Measurements from ENCODE around the gene DAZAP2. TPM values are rescaled to one million over a fixed set of nuclear protein-coding genes. Genes with fewer than 3 reads are reported as not detected.
"Not testable (repeated sequence)": the region's sequence is repeated elsewhere in the genome, so short reads cannot be mapped to it uniquely, and the experiment has no call there.

The DAZAP2 gene
- total RNA-seq, 1 donor: 139 TPM

DNA sequence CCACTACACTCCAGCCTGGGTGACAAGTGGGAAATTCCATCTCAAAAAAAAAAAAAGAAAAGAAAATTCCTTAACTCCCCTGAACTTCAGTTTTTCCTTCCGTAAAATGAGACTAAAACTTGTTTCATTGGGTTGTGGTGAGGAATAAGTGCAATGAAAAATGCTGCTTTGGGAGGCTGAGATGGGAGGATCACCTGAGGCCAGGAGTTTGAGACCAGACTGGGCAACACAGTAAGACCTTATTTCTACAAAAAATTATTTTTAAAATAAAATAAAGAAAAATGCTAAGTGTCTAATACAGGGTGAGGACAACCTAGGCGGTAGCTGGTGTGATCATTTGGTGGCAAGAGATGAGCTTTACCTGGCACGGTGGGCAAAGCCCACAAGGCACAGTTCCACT is 24.7 kb downstream of the DAZAP2 start:
- no peak for DNase-seq (ENCODE audit: low read depth)
- TF ChIP-seq, protein P1, sequence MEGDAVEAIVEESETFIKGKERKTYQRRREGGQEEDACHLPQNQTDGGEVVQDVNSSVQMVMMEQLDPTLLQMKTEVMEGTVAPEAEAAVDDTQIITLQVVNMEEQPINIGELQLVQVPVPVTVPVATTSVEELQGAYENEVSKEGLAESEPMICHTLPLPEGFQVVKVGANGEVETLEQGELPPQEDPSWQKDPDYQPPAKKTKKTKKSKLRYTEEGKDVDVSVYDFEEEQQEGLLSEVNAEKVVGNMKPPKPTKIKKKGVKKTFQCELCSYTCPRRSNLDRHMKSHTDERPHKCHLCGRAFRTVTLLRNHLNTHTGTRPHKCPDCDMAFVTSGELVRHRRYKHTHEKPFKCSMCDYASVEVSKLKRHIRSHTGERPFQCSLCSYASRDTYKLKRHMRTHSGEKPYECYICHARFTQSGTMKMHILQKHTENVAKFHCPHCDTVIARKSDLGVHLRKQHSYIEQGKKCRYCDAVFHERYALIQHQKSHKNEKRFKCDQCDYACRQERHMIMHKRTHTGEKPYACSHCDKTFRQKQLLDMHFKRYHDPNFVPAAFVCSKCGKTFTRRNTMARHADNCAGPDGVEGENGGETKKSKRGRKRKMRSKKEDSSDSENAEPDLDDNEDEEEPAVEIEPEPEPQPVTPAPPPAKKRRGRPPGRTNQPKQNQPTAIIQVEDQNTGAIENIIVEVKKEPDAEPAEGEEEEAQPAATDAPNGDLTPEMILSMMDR (IDR thresholded peaks at IDR 0.05; ENCODE audit: insufficient read depth, low read depth, low read length): no peak

DNA sequence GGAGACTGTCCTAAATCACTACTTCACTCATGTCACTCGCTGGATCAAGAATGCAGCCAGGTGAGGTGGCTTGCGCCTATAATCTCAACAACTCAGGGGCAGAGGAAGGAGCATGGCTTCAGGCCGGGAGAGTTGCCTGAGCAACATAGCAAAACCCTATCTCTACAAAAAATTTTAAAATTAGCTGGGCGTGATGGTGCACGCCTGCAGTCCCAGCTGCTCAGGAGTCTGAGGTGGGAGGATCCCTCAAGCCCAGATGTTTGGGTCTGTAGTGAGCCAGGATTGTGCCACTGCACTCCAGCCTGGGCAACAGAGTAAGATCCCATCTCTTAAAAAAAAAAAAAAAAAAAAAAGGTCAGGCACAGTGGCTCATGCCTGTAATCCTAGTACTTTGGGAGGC is 25.7 kb downstream of the DAZAP2 start:
- DNase-seq (ENCODE audit: low read depth): no peak
- TF ChIP-seq, protein P1 (IDR thresholded peaks at IDR 0.05; ENCODE audit: insufficient read depth, low read depth, low read length): no peak

More for the DNA sequence above, 24.7 kb downstream of the DAZAP2 start:
- no peak overlapping the region for H3K4me3 ChIP-seq (ENCODE audit: low read depth, low read length)

GRCh38 chr12:51265024-51265423 is 26.4 kb downstream of the DAZAP2 start:
- H3K4me3 ChIP-seq (ENCODE audit: low read depth, low read length): no peak overlapping the region
- DNase-seq (ENCODE audit: low read depth): no peak
- TF ChIP-seq, protein P1 (IDR thresholded peaks at IDR 0.05; ENCODE audit: insufficient read depth, low read depth, low read length): no peak

More for the DNA sequence above, 25.7 kb downstream of the DAZAP2 start:
- no peak overlapping the region for H3K4me3 ChIP-seq (ENCODE audit: low read depth, low read length)

DNA sequence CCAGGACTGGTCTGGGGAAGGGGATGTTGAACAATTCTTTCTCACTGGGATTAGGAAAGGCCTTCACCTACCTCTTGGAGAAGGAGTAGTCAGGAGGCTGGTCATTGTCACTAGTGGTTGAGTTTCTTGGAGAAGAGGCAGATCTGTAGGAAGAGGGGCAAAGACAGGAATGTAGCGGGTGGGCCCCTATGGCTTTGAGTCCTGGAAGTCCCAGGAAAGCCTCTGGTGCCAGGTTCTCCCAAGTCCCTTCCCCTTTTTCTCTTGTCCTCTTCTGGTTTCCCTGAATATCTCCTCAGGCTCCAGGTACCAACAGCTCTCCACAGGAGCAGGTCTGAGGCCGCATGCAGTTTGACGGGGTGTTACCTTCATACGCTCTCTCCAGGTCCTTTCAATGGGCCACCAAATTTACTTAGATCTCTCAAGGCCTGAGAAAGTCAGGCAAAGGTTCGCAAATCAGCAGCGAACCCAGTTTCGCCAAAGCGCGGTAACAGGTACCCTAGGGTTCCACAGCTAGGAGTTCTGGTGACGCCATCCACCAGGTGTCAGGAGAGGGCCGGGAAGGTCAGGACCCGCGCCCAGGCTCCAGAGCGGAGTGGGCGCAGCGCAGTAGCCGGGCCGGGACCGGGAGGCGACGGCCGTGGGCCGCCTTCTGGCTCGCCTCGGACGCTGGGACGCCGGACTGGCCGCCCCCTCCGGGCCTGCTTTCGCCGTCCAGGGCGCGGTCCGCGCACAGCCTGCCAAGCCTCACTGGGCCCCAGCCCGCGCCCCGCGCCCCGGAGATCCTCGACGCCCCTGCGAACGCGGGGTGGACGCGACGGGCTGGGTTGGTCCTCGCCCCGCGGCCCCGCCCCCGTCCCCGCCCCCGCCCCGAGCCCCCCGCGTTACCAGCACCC is 30.8 kb downstream of the DAZAP2 start:
- TF ChIP-seq, protein P1 (IDR thresholded peaks at IDR 0.05; ENCODE audit: insufficient read depth, low read depth, low read length): peak; percentile 17
- peak; percentile 28 for DNase-seq (ENCODE audit: low read depth)
- H3K4me3 ChIP-seq (ENCODE audit: low read depth, low read length): peak overlapping the region; percentile 82

GRCh38 chr12:51270067-51270950 is 31.7 kb downstream of the DAZAP2 start, which contains the start of gene SMAGP:
Gene SMAGP (minus strand): TSS chr12:51270415. CDS start chr12:51269278, 1,137 bp downstream.
- H3K4me3 ChIP-seq (ENCODE audit: low read depth, low read length): peak within 1 kb of the TSS; percentile 82
- DNase-seq (ENCODE audit: low read depth): peak; percentile 44
- TF ChIP-seq, protein P1 (IDR thresholded peaks at IDR 0.05; ENCODE audit: insufficient read depth, low read depth, low read length): no peak

DNA sequence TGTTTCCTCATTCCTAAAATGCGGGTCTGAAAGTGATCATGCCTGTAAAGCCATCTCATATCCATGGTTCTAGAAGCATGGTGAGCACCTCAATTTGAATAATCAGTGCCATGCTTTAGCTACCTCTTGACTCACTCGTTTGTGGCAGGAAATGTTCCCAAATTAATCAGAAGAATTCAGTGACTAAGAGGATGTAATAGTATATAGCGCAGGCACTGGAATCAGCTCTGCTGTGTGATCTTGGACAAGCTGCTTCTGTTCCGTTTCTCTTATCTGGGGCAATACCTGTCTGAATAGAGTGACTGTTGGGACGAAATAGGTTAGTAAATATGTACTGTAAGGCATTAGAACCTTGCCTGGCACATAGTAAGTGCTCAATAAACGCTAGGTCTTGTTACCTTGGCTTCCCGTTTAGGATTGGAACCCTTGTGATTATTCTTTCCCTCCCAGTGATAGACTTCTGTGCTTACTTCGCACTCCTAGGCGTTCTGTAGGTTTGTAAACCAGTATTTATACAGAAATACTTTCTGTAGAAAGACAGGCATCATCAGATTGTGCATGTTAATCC is 32.4 kb downstream of the DAZAP2 start:
- H3K4me3 ChIP-seq (ENCODE audit: low read depth, low read length): peak overlapping the region; percentile 82
- peak; percentile 60 for DNase-seq (ENCODE audit: low read depth)

GRCh38 chr12:51272810-51273209 is 34.2 kb downstream of the DAZAP2 start:
- not testable (repeated sequence) for DNase-seq (ENCODE audit: low read depth); H3K4me3 ChIP-seq (ENCODE audit: low read depth, low read length)

More for the DNA sequence above, 32.4 kb downstream of the DAZAP2 start:
- TF ChIP-seq, protein P1 (IDR thresholded peaks at IDR 0.05; ENCODE audit: insufficient read depth, low read depth, low read length): no peak

All from fibroblast of villous mesenchyme (primary cell).